OCI-LY3 (cell line): ENCODE measurements around the gene PAX2.

Experiments used
- CTCF ChIP-seq: fragments of 200-600, 300-600 bp; sonication (generic); IDR thresholded peaks from 2 replicates; pipeline ENCODE4 v1.5.1; 2014; ENCODE audit warnings: antibody characterized with exemption, low read length, low read depth
- EZH2phosphoT487 ChIP-seq: fragments of 200-600 bp; shearing (Covaris generic); IDR thresholded peaks from 2 replicates; pipeline ENCODE4 v1.6.1; 2018; ENCODE audit warnings: antibody characterized with exemption, mixed run types, low read depth

- TF ChIP-seq CTCF, result no peak
- TF ChIP-seq EZH2phosphoT487, result no peak
Measured at GRCh38 chr10:100773646-100774045, 28.3 kb downstream of the PAX2 start.
